GM19193 (cell line): ENCODE data around the gene PLPPR3.

Experiments
- POLR2A ChIP-seq: IDR thresholded peaks from 4 replicates; pipeline ENCODE4 v1.6.1; 2011; ENCODE audit not compliant: insufficient read depth, insufficient read length; ENCODE audit errors: extremely low read depth

Gene PLPPR3

GRCh38 chr19:796692-797527, 24.8 kb downstream of the PLPPR3 start, which contains the start of gene PTBP1:
TSS of gene PTBP1 (plus strand) at chr19:797452. CDS start at chr19:797498, 46 bp downstream.
- peak; percentile 91 for TF ChIP-seq POLR2A

GRCh38 chr19:795691-796581, 25.8 kb downstream of the PLPPR3 start:
- TF ChIP-seq POLR2A: no peak

GRCh38 chr19:795073-795611, 26.6 kb downstream of the PLPPR3 start:
- no peak for TF ChIP-seq POLR2A

GRCh38 chr19:793806-794205, 27.9 kb downstream of the PLPPR3 start:
- TF ChIP-seq POLR2A: no peak

- no peak for TF ChIP-seq POLR2A
These were observed 29.4 kb downstream of the PLPPR3 start for GRCh38 chr19:792306-792885.

- no peak for TF ChIP-seq POLR2A
These were observed 30.0 kb downstream of the PLPPR3 start for GRCh38 chr19:791567-792305.

- TF ChIP-seq POLR2A: no peak
These were observed 30.7 kb downstream of the PLPPR3 start for GRCh38 chr19:791007-791566.

- TF ChIP-seq POLR2A: no peak
These were observed 32.1 kb downstream of the PLPPR3 start for GRCh38 chr19:789701-790060.

GRCh38 chr19:788983-789700, 32.6 kb downstream of the PLPPR3 start:
- no peak for TF ChIP-seq POLR2A

- no peak for TF ChIP-seq POLR2A
These were observed 33.1 kb downstream of the PLPPR3 start for GRCh38 chr19:788686-788982.

- no peak for TF ChIP-seq POLR2A
These were observed 34.2 kb downstream of the PLPPR3 start for GRCh38 chr19:787536-787935.

GRCh38 chr19:784541-784940, 37.2 kb downstream of the PLPPR3 start:
- TF ChIP-seq POLR2A: no peak

GRCh38 chr19:782878-783668, 38.7 kb downstream of the PLPPR3 start:
- no peak for TF ChIP-seq POLR2A
